Suppressor macrophage treated with lipopolysaccharide for 4 hours (primary cell): ENCODE measurements around the gene TP53I11.

ENCODE experiments used
- DNase-seq: peaks from one replicate; pipeline ENCODE4 v3.0.0-alpha.2; 2020

TP53I11 gene

GRCh38 chr11:44978274-44978960 lies 27.7 kb upstream of the TP53I11 start:
- no peak for DNase-seq

DNA sequence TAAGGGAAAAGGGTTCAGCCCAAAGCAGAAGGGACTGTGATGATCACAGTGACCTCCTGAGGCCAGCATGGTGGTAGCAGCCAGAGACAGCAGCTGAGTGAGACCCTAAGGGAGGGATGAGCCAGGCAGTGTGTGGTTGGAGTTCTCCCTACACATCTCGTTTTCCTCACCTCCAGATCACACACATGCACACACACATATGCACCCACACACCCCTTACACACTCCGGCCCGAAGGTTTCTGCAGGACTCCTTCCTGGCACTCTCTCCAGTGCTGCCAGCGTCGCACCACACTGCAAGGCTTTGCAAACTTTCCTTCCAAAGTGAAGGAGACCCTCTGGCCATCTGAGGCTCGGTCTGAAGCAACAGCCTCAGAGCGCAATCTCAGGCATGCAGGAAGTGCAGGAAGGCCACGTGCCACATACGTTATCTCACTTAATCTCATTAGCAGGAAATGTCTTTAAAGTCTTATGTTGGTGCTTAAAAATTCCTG lies 26.9 kb upstream of the TP53I11 start:
- DNase-seq: no peak

DNA sequence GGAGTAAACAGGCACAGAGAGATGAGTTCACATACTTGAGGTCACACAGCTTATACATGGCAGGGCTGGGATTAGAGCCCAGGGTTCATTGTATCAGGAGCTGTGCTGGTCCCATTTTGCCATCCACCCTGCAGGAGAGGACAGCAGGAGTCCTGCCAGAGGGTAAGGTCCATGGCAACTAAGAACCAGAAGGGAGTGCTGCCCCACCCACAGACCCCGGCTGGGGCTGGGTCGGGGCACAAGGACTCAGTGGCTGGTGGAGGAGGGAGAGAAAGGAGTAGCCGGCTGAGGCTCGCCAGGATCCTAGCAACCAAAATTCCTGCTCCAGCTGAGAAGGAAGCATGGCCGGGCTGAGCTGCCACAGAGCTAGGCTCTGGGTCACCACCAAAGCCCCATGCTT lies 25.9 kb upstream of the TP53I11 start:
- no peak for DNase-seq

DNA sequence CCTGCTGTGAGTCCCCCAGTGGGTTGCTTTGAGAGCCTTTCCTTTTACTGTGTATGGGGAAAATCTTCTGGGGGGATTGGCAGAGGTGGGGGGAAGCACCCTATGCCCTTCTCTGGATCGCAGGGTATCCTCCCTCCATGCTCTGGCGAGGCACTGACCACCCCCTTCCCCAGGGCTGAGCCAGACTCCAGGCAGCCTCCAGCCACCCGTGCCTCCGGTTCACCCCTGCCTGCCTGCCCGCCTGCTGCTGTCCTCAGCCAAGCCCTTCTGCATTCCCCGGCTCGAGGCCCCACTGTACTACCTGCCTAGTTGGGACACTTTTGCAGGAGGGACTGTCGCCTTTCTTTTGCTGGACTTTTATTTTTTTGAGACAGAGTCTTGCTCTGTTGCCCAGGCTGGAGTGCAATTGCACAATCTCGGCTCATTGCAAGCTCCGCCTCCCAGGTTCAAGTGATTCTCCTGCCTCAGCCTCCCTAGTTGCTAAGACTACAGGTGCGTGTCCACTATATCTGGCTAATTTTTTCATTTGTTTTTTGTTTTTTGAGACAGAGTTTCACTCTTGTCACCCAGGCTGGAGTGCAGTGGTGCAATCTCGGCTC lies 23.8 kb upstream of the TP53I11 start:
- no peak for DNase-seq

- DNase-seq: no peak
Observed at GRCh38 chr11:44973632-44974401, 23.1 kb upstream of the TP53I11 start.

DNA sequence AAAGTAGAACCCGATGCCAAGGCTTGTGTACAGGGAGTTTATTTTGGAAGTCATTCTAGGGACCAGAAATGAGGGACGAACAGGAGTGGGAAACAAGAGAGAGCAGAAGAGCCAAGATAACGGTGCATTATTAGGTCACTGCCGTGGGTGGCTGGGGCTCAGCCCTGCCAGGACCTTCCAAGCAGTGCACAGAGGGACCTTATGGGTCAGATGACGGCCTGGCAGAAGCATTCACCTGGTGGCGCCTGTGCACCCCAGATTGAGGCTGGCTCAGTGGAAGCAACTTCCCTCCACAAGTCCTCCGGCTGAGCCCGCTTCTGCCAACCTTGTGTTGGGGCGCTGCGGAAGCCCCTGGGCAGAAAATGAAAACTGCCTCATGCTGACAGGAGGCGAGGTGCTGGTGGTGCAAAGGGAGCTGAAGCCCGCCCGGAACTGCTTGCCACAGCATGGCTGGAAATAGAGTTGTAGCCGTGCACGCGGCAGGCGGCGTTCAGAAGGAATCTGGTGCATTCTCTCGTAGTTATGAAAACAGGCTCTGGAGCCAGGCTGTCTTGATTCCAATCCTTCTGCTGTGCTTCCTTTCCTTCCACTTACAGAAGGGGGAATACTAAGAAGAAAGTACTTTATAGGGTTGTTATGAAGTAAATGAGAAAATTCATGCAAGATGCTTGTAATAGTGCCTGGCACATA lies 22.2 kb upstream of the TP53I11 start:
- DNase-seq: no peak

DNA sequence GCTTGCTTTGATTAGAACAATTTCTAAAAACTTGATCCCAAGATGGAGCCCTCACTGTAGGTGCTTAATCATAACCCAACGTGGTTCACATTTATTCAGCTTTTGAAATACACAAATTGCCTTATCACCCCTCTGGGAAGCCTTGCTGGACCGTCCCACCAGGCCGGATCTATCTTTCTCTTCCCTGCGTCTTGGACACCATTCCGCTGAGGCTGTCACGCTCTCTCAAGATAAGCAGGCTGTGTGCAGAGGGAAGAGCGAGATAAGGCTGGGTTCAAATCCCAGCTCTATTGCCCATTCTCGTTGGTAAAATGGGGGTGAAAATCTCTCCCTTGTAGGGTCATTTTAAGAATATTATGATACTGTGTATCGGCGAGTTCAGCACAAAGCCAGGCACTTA lies 20.5 kb upstream of the TP53I11 start:
- no peak for DNase-seq

- DNase-seq: peak; percentile 28
Observed at GRCh38 chr11:44970293-44970692, 19.6 kb upstream of the TP53I11 start.

- no peak for DNase-seq
Observed at GRCh38 chr11:44969651-44970252, 19.1 kb upstream of the TP53I11 start.

DNA sequence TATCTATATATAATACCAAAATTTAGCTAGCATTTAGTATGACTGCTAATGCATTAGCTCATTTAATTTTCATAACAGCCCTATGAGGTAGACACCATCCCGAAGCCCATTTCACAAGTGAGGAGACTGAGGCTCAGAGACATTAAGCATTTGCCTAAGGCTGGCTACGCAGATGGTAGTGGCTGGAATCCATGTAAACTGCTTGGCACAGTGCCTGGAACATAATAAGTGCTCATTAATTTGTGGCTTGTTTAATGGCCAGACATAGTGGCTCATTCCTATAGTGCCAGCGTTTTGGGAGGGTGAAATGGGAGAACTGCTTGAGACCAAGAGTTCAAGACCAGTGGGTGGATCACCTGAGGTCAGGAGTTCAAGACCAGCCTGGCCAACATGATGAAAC lies 17.8 kb upstream of the TP53I11 start:
- DNase-seq: no peak

DNA sequence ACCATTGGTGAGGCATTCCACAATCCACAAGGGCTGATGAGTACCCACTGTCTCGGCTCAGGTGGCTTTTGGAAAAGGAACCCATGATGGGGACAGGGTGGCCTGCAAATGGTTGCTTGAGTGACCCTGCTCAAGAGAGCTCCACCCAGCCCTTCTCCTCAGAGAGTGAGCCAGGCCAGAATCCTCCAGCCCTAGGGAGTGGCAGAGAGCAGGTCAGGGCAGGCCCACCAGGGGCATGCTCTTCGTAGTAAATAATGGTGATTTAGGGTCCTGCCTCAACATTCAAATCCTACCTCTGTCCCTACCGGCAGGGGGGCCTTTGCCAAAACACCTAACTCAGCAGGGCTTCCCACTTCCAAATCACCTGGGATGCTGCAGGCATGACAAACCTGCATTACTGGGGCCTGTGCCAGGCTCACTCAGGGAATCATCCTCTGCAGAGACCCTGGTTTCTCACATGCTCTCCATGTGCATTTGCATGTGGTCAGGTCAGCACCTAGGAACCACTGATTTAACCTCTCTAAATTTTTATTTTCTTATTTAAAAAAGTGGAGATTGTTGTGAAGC lies 17.3 kb upstream of the TP53I11 start:
- no peak for DNase-seq

- no peak for DNase-seq
Observed at GRCh38 chr11:44966694-44967093, 16.0 kb upstream of the TP53I11 start.

GRCh38 chr11:44964526-44965209 lies 14.0 kb upstream of the TP53I11 start:
- no peak for DNase-seq

DNA sequence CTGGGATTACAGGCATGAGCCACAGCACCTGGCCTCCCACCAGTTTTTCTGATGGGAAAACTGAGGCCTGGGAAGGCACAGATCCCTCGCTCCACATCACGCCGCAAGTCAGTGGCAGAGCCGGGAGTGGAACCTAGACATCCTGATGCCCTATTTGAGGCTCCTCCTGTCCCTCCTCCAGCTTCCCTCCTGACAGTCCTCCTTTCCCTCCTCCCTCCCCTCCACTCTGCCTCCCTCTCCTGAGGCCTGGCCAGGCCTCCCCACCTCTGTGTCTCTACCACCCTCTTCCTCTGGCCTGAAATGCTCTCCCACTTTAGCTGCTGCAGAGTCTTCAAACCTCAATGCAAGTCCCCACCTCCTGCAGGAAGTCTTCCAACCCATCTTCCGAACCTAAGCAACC lies 13.3 kb upstream of the TP53I11 start:
- no peak for DNase-seq

GRCh38 chr11:44963136-44963535 lies 12.5 kb upstream of the TP53I11 start:
- no peak for DNase-seq

DNA sequence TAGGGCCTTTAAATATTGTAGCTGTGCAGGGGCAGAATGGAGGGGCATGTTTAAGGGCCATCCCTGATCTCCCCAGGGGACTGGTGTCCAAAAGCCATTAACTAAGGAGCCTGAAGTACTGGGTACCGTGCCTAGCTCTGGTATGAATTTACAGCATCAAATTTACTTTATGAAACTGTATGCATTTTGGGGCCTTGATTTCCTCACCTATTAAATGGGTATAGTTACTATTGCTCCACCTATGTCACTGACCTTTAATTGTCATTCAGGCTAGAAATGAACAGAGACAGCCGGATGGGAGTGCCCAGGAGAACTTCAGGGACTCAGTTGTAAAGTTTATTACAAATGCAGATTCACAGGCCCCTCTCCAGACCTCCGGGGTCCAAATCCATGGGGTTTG lies 11.8 kb upstream of the TP53I11 start:
- DNase-seq: no peak

GRCh38 chr11:44960200-44960845 lies 9.6 kb upstream of the TP53I11 start:
- DNase-seq: no peak

DNA sequence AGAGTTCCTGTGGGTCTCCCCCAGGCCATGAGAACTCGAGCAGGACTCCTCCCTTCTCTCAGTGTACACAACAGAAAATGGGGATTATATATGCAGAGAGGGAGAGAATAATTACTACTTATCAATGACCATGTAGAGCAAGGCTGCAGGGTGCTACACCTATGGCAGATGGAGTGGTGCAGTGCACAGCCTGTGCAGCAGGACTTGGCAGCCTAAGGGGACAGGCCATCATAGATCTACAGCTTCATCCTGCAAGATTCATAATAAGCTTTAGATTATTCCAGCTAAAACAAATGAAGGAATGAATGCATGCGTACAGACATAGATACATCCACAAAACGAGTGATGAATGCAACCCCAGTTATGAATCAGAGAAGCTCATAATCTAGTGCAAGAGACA lies 8.4 kb upstream of the TP53I11 start:
- no peak for DNase-seq

DNA sequence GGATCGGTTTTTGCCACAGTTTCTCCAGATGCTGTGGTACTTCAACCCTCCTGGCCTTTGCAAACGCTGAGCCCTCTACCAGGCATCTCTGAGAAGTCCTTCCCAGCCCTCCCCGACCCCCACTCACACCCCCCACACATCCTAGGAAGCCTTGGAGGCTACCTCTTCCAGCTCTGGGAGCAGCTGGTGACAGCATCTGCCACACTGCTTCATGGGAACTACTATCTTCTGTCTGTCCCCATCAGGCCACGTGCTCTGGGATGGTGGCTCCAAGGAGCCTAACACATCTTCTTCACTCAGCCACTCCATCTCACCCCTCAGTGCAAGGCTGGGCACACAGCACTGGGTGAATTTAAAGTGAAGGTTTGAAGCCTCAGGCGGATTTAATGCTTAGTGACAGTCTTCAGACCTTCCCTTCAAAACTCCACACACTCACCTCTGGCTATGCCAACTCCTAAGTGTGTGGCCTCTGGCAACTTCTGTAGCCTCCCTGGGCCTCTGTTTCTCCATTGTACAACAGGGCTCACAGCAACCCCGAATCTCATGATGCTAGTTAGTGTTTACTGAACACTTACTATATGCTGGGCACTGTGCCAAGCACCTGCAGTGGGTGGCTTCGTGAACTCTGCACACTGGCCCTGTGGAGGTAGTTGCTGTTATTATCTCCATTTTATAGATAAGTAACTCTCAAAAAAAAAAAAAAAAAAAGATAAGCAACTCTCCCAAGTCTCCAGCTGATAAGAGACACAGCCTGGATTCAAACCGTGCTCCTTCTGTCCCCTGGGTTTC lies 7.3 kb upstream of the TP53I11 start:
- no peak for DNase-seq

DNA sequence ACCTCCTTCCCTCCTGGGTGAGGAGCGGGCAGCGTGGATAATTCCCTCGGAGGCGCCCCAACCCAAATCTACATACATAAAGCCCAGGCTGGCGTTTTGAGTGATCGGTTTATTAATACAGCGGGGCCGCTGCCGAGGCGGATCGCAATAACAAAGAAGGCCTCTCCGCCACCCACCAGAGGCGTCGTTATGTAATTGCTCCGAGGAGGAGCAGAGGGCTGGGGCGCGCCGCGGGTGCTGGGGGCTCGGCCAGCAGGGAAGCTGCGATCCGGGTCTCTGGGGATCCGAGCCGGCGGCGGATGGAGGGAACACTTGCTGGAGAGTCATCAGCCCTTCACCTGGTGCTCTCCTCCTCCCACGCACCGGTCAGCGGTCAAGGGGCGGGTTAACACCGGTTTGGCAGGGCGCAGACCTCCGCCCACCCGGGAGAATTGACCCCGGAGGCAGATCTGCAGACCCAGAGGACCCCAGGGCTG lies 6.4 kb upstream of the TP53I11 start:
- no peak for DNase-seq
